T-helper 9 cell (primary cell): ENCODE measurements around the gene TTC23L.
"Not testable (repeated sequence)": the region's sequence is repeated elsewhere in the genome, so short reads cannot be mapped to it uniquely, and the experiment has no call there.

ENCODE experiments used
- DNase-seq: peaks from one replicate; pipeline ENCODE4 v3.0.0-alpha.2; 2020
- total RNA-seq, 2 donors: gene quantifications; one replicate each; lab custom pipeline; 2026; lab: John Stamatoyannopoulos, UW

TTC23L gene, protein sequence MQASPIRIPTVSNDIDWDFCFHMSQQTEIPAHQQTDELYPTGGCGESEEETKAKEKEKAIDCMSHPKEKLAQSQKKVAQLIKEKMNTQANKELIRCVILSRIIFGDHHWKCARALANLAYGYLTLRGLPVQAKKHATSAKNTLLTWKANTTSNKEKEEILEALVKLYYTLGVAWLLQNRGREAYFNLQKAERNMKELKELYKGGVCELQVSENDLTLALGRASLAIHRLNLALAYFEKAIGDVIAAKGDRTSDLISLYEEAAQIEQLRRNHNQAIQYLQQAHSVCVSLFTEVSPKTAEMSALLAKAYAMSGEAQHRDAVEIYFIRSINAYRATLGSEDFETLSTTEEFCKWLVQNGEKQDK
- 0.42 to 1.7 reads per million in 2 donors for total RNA-seq

DNA sequence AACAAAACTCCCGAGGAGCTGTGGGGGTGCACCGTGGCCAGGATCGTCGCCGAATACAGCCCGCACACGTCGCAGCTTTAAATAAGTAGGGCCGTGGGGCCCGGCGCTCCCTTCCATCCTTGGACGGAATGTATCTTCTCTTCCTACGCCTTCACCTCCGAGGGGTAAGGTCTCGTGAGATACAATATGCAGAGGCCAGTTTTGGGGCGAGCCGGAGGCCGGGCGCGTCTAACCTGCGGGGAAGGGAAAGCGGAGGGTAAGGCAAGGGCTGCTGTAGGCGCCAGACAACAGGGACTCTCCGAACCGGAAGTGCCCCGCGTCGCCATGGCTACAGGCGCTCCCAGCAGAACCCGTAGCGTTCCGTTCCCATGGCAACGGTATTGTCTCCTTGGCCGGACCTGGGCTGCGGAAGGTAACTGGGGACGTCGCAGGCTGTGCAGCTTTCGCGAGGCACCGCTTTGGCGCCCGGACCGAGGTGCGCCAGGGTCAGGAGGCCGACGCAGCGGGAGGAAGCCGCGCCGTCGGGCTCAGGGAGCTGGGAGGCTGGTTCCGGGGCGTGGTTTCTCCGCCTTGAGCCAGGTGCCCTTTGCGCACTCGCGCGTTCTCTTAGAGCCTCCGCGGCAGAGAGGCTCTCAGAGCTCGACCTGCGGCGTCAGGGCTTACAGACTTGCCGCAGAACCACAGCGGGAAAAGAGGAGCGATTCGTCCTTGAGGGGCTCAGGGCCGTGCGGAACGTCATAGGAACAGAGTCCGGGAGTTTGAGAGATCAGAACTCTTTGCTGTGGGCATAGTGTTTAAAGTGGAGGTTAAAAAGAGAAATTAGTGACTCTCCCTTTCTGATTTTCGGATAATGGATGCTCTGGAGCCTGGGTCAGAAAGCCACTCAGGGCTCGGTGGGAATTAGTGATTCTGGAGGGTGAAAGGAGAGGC lies at the start of gene TTC23L:
TTC23L (plus strand) TSS at position 380 of the 930 bp plus-strand sequence. CDS start 1,508 bp downstream, outside the sequence.
- DNase-seq = peak; percentile 87

DNA sequence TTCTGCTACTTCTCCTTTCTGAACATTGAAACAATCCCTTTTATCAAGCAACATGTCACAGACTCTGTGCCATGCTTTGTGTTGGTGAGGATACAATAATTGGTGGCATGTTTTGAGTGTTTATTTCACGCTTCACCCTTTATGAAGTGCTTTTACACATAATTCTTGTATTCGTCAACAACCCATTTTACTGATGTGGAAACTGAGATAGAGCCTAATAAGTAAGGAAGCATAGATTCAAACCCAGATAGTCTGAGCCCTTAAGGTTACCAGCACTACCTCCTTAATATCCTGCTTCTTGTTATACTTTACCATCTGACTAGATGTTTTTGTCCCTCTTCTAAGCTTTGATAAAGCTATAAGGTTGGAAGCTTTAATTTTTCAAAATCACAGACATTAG lies 49.3 kb upstream of the TTC23L start:
- no peak for DNase-seq

DNA sequence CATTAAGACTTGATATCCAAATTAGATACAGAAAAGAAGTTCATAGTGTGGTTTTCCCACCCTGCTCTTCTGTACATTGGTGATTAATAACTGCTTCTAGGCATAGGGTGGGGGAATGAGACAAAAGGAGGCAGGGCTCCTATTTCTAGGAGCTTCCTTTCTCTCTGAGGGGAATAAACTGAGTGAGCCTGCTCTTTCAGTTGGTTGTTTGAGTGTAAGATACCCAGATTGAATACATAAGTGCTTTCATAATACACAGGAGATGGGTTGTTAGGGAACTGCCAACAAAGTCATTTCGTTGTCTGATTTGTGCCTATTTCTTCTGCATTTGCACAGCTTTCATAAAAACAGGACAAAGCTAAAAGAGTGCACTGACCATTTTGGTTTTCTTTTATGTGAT lies 48.9 kb upstream of the TTC23L start:
- DNase-seq = no peak

- DNase-seq = no peak
Observed at GRCh38 chr5:34791761-34792244, 47.2 kb upstream of the TTC23L start.

DNA sequence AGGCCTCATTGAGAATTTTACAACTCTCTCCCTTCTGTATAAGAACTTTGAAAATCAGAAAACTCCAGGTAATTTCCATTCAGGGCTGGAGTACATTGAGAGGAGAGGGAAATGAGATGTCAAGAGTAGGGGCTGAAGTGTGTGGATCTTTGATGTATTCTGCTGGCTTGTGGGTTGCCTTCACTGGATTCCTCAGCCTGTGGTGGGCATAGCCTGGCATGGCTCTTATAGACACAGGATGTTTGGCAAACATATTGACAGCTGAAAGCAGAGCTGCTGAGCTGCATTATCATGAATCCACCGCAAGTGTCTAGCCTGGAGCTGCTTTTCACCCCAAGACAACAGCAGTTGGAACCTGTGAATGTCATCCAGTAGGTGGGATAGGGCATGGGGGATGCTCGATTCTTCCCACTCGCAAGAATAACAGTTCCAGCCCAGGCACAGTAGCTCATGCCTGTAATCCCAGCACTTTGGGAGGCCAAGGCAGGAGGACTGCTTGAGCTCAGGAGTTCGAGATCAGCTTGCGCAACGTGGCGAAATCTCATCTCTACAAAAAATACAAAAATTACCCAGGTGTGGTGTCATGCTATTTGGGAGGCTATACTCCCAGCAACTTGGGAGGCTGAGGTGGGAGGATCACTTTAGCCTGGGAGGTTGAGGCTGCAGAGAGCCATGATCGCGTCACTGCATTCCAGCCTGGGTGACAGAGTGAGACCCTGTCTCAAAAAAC lies 36.0 kb upstream of the TTC23L start:
- no peak for DNase-seq

DNA sequence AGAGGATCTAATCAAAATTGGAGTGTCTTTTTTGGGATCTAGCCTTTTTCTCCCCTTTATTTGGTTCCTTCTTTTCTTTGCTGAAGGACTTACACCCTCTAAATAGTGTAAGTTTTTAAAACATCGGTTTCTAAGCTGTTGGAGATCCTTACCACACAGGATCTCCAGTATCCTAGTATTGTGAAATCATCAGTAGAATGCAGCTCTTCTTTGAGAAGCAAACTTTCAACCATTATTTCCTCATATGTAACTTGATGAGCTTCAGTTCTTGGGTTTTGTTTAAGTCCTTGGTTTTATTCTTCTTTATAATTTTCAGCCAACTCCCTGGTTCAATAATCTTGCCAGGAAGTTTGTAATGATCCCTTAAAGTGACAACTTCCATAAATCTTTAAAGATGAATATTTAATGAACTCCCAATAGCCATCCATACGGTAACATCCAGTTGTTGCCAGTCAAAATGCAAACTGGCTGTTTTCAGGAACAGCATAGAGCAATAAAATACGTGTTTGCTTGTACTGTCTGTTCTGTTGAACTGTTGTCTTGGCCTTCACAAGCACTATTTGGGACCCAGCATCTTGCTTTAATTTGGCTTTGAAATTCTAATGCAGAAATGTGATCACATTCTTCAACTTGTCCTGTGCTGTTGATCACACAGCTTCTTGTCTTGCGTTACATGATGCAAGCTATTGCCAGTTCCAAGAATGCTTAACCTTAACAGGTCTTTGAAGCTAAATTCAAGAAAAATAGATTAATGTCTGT lies 34.8 kb upstream of the TTC23L start:
- no peak for DNase-seq

GRCh38 chr5:34804913-34805312 lies 34.1 kb upstream of the TTC23L start:
- no peak for DNase-seq

GRCh38 chr5:34806532-34806931 lies 32.4 kb upstream of the TTC23L start:
- no peak for DNase-seq

DNA sequence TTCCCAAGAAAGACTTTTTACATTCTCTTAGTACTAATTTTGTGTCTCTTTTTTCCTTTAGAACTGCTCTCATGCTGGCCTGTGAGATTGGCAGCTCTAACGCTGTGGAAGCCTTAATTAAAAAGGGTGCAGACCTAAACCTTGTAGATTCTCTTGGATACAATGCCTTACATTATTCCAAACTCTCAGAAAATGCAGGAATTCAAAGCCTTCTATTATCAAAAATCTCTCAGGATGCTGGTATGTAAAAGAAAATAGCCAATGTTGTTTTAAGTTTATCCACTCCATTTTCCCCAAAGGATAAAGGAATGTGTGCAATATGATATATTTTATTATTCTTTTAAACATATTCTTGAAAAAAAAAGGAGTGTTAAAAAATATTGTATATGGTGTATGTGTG lies 27.3 kb upstream of the TTC23L start:
- DNase-seq = no peak

DNA sequence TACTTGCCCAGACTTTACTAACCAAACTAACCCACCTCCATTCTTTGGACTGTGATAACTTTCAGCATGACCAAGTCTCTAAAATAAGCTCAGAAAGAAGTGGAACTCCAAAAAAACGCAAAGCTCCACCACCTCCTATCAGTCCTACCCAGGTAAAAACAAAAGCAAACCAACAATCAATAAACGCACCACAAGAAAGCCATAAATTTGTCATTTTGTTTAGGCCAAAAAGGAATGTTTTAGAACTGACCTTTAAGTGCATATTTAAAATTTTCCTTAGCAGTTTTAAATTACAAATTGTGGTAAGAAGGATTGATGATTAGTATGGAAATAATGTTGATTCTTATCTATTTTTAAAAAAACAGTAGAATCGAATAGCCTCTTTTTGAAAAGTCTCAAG lies 25.5 kb upstream of the TTC23L start:
- DNase-seq = no peak

DNA sequence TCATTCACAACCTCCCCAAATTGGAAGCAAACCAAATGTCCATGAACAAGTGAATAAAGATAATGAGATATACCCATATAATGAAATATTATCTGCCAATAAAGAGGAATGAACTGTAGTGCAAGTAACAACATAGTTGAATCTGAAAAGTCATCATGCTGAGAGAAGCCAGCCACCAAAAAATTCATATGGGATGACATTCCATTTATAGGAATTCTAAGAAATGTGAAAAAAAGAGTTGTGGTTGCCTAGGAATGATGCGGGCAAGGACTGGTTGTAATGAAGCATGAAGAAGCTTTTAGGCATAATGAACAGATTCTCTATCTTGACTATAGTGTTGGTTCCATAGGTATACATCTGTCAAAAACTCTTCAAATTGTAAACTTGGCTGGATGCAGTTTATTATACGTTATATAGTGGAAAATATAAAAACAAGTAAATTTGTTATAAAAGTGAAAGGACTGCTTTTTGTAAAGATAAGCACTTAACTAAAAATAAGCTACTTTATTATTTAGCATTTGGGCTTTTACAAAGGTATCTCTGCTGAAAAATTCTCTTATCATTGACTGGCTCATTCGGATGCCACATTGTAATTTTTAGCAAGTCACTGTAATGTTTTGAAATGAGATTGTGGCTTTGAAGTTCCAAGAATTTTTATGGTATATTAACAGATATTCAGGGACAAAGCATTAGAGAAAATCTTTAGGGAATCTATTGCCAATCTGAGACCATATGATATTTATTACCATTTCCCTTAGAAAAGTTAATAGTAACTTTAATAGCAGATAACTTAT lies 21.2 kb upstream of the TTC23L start:
- no peak for DNase-seq

GRCh38 chr5:34818717-34819116 lies 20.2 kb upstream of the TTC23L start:
- DNase-seq = no peak

DNA sequence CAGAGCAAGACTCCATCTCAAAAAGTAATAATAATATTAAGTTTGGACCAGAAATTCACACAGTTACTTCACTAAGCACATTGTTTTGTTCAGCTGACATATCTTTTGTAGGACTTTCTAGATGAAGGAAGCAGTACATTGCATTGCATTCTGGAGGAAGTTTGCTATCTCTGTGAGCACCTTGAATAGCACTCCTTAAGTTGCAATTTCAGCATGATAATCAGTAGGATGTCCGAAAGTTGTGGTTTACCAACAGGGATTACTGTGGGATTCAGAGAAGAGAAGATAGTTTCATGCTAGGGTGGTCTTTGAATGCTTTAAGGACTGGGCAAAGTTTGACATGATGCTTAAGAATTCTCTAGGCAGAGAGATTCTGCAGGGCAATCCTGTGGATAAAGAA lies 18.4 kb upstream of the TTC23L start:
- no peak for DNase-seq

DNA sequence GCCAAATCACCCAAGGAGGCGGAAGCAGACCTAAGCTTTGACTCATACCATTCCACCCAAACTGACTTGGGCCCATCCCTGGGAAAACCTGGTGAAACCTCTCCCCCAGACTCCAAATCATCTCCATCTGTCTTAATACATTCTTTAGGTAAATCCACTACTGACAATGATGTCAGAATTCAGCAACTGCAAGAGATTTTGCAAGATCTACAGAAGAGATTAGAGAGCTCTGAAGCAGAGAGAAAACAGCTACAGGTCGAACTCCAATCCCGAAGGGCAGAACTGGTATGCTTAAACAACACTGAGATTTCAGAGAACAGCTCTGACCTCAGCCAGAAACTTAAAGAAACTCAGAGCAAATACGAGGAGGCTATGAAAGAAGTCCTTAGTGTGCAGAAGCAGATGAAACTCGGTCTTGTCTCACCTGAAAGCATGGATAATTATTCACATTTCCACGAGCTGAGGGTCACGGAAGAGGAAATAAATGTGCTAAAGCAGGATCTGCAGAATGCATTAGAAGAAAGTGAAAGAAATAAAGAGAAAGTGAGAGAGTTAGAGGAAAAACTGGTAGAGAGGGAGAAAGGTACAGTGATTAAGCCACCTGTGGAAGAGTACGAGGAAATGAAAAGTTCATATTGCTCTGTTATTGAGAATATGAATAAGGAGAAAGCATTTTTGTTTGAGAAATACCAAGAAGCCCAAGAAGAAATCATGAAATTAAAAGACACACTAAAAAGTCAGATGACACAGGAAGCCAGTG lies 15.8 kb upstream of the TTC23L start:
- DNase-seq = no peak

GRCh38 chr5:34826347-34826746 lies 12.6 kb upstream of the TTC23L start:
- no peak for DNase-seq

GRCh38 chr5:34827588-34828506 lies 11.1 kb upstream of the TTC23L start:
- DNase-seq = no peak

- DNase-seq = not testable (repeated sequence)
Observed at GRCh38 chr5:34830827-34831226, 8.1 kb upstream of the TTC23L start.

- no peak for DNase-seq
Observed at GRCh38 chr5:34831303-34831702, 7.7 kb upstream of the TTC23L start.

GRCh38 chr5:34832568-34832967 lies 6.4 kb upstream of the TTC23L start:
- no peak for DNase-seq
